Measurements from ENCODE around the gene CNFN. TPM values are rescaled to one million over a fixed set of nuclear protein-coding genes. Genes with fewer than 3 reads are reported as not detected.

CNFN gene, protein sequence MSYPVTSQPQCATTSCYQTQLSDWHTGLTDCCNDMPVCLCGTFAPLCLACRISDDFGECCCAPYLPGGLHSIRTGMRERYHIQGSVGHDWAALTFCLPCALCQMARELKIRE
- 1.1 TPM in 1 of 2 replicates, not detected in the other for total RNA-seq (2014; rRNA removed; shearing (Covaris generic))

DNA sequence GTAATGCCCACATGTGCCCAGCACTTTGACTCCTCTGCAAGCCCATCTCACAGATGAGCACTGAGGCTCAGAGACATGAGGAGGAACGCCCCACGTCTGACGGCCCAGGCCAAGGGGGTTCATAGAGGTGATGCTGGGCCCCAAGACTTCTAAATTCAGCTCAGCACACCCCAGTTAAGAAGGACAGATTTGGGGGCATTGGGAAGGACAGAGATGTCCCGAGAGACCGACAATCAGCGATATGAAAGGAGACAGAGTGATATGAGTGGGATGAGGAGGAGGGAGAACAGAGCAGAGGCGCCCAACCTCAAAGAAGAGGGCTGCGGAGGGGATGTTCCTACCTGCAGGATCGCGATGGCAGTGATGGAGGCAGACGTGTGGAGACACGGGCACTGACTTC, at the start of gene CNFN:
Gene CNFN (minus strand): TSS at position 399 of the 400 bp plus-strand sequence. CDS start 1,260 bp downstream, outside the sequence.
- DNase-seq (ENCODE audit: low read depth): no peak

- peak; percentile 20 for DNase-seq (ENCODE audit: low read depth)
These were observed 45.9 kb upstream of the CNFN start for GRCh38 chr19:42436006-42436405.

DNA sequence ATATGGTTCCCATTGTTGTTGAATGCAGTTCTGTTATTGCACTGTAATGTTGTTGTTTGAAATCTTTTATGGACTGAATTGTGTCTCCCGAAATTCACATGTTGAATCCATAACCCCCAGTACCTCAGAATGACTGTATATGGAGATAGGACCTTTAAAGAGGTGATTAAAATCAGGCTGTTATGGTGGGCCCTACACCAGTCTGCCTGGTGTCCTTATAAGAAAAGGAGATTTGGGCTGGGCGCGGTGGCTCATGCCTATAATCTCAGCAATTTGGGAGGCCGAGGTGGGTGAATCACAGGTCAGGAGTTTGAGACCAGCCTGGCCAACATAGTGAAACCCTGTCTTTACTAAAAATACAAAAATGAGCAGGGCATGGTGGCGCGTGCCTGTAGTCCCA, 45.2 kb upstream of the CNFN start:
- no peak for DNase-seq (ENCODE audit: low read depth)

GRCh38 chr19:42433503-42434260, 43.6 kb upstream of the CNFN start:
- DNase-seq (ENCODE audit: low read depth): peak; percentile 70

DNA sequence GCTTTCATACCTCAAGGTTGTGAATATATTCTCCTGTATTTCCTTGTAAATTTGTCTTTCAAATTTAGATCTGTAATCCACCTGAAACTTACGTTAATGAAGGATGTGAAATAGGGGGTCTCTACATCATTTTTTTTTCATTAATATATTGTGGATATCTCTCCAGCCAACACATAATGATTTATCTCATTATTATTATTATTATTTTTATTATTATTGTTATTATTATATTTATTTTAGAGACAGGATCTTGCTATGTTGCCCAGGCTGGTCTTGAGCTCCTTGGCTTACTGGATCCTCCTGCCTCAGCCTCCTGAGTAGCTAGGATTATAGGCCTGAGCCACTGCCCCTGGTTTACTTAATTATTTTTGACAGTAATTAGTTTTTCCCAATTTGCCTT, 41.4 kb upstream of the CNFN start:
- no peak for DNase-seq (ENCODE audit: low read depth)

DNA sequence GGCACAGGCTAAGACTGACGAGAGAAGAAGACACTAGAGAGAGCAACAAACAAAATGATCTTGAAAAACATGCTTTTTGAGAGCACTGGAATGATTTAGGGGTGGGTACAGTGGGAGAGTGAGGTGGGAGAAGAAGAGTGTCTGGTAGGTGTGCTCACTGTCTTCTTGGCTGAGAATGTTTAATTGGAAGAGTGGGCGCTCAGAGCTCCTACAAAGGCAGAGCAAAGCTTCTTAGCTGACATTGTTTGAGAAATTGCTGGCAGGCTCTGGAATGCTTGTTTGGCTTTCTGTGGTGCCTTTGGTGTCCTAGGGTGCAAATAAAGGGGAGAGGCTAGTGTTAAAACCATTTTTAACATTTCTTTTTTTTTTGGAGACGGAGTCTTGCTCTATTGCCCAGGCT, 38.6 kb upstream of the CNFN start:
- DNase-seq (ENCODE audit: low read depth): no peak

DNA sequence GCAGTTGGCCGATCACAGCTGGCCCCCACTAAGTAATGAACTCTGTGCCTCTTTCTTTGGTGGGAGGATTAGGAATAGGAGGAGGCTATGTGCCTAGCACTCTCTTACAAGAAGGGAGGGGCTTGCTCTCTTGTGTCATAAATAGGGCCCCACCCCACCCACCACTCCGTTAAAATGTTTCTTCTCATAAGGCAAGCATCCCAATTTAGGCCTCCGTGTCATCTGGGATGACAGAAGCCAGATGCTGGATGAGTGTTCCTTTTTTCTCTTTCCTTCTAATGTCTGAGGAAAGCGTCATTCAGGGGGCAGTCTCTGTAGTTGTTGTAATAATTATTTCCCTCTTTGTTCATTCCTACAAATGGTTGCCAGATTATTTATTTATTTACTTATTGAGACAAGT, 37.2 kb upstream of the CNFN start, which contains the start of gene LIPE:
Gene LIPE (minus strand): TSS at position 76 of the 400 bp plus-strand sequence. CDS start 239 bp downstream, outside the sequence.
- DNase-seq (ENCODE audit: low read depth): no peak

DNA sequence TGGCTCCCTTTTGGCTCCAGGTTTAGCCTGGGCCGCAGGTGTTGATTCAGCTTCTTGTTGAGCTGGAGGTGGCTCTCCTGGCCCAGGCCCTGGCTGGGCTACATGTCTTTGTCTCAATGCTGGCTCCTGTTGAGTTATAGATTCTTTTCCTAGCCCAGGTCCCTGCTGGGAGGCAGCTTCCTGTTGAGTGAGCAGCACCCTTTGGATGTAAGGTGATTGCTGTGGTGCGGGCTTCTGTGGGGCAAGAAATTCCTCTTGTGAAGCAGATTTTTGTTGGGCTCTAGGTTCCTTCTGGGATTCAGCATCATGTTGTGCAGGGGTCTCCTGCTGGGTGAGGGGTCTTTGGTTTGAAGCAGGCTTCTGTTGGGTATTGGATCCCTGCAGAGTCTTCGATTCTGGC, 36.5 kb upstream of the CNFN start:
- no peak for DNase-seq (ENCODE audit: low read depth)

DNA sequence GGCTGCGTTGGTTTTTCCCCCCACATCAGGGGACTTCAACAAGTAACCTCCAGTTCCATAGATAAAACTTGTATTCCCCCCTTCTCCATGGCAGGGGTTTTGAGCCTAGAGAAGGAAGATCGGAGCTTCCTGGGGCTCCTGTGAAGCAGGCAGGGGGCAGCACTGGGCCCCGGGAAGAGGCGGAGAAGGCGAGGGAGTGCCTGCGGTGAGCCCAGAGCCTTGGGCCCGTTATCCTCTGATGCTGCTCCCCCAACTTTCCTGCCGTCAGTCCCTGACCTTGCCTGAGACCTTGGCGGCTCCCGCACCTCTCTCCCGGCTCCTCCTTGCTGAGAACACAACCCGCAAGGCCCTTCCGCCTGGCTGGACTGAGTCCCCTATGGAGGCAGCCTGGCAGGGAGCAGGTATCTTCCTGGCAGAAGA, 34.6 kb upstream of the CNFN start:
- DNase-seq (ENCODE audit: low read depth): no peak

DNA sequence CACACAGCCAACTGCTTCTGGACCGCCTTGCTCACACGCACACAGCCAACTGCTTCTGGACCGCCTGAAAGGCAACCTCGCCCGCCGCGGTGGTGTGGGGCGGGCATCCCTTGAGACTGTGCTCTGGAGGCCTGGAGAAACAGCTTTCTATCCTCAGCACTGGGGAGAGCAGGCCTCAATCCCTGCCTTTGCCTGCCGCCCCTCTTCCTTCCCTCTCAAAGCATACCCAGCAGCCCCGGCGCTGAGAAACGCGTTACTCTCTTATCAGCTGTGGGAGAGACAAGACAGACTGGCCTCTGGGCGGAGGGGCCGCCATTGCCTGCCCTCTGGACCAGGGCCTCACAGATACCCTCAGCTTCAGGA, 34.2 kb upstream of the CNFN start:
- no peak for DNase-seq (ENCODE audit: low read depth)

DNA sequence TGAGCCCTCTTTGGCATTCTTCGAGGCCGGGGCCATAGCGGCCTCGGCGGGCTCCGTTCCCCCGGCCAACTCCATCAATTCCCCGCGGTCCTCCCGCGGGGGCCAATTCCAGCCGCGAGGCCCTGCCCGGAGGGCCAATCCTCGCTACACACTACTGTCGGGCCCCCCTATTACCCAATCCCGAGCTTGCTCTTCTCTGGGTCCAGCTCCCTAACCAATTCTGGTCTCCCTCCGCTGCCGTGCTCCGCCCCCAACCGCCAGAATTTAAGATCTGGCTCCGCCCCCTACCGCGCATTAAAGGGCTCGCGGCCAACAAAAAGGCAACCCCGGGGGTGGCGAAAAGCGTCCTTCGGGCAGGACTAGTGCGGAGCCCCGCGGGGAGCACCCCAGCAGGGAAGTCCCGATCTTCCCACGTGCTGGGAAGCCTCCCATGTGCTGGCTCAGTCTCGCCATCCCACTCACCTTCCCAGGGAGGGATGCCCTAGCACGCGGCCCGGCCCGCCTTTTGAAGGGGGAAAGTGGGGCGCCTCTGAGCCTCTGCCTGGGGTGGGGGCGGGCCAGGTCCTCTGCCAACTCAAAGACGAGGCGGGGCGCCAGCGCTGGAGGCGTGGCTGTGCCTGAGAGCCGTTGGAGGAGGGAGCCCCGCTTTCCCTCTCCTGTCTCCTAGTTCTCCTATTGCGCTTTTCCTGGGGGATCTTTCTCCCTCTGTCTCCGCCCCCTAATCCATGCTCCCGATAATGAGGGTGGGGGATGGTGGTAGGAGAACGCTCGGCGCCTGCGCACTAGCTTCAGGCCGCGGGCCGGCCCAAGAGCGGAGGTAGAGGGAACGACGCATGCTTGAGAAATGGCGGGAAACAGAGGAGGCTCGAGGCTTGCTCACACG, 33.6 kb upstream of the CNFN start:
- DNase-seq (ENCODE audit: low read depth): peak; percentile 93

GRCh38 chr19:42422901-42423461, 32.9 kb upstream of the CNFN start:
- no peak for DNase-seq (ENCODE audit: low read depth)

- DNase-seq (ENCODE audit: low read depth): no peak
These were observed 32.2 kb upstream of the CNFN start for GRCh38 chr19:42422092-42422900.

- peak; percentile 85 for DNase-seq (ENCODE audit: low read depth)
These were observed 31.5 kb upstream of the CNFN start for GRCh38 chr19:42421591-42422031.

- no peak for DNase-seq (ENCODE audit: low read depth)
These were observed 31.0 kb upstream of the CNFN start for GRCh38 chr19:42421101-42421500.

DNA sequence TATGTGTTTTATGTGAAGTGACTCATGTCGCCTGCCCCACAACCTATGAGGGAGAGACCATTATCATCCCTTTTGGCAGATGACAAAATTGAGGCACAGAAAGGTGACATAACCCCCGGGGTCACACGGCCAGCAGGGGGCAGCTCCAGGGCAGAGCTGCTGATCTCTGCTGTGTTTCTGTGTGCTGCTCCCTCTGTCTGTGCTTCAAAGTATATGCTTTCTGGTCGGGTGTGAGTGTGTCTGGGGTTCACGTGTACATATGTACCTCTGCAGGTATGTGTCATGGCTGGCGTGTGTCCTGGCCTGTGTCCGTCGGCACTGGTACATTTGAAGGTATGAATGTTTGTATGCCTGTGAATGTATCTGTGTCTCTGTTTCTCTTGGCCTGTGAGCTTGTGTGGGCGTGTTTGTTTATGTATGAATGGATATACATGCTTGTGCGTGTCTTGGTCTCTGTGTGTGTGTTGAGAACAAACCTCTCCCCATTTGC, 30.0 kb upstream of the CNFN start:
- peak; percentile 43 for DNase-seq (ENCODE audit: low read depth)

GRCh38 chr19:42419309-42419708, 29.2 kb upstream of the CNFN start:
- no peak for DNase-seq (ENCODE audit: low read depth)

- DNase-seq (ENCODE audit: low read depth): no peak
These were observed 22.6 kb upstream of the CNFN start for GRCh38 chr19:42412661-42413076.

DNA sequence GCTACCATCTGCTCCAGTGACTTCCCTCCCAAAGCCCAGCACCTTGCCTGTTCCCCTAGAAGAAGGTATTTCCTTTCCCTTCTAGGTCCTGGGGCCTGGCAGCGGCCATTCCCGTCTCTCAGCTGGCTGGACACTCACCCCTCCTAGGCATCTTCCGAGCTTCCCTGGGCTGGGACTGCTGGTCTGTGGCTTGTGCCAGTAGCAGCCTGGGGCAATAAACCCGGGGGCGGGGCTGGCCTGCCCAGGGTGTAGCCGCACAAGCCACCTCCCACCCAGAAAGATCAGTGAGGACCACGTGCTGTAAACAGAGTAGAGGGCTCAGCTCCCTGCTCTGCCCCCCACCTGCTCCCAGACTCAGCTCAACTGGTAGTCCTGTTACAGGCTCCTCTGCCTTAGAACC, 22.1 kb upstream of the CNFN start:
- peak; percentile 31 for DNase-seq (ENCODE audit: low read depth)

DNA sequence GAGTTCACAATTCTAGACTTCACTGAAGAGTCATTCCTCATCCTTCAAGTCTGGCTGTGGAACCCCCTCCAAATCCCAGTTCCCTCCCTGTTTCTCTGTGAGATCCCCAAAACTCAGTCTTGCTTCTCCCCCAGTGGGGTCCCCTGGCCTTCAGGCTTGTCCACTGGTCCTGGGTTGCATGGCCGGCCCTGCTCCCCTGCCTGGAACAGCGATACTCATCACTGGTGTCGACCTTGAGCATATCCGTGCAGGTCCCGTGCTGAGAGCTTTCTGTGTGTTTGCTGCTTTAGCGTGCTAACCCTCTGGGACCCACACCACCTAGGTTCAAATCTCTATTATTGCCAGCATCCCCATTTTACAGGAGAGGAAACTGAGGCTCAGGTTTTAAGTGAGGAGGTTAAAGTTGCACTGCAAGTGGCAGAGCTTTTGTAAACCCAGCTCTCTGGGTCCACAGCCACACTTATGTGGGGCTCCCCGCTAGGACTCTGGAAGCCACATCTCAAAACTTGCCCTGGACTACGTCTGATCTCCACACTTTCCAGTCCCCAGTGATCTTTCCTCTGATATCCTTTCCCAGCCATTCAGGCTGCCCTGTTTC, 21.6 kb upstream of the CNFN start:
- DNase-seq (ENCODE audit: low read depth): no peak

- DNase-seq (ENCODE audit: low read depth): no peak
These were observed 20.3 kb upstream of the CNFN start for GRCh38 chr19:42410371-42410770.
